Measurements from ENCODE around the gene GFY.
"Not testable (repeated sequence)": the region's sequence is repeated elsewhere in the genome, so short reads cannot be mapped to it uniquely, and the experiment has no call there.

The GFY gene

GRCh38 chr19:49444100-49444700 lies 19.0 kb downstream of the GFY start:
- DNase-seq (ENCODE audit: low read depth in 2 of 2), result not testable (repeated sequence)

DNA sequence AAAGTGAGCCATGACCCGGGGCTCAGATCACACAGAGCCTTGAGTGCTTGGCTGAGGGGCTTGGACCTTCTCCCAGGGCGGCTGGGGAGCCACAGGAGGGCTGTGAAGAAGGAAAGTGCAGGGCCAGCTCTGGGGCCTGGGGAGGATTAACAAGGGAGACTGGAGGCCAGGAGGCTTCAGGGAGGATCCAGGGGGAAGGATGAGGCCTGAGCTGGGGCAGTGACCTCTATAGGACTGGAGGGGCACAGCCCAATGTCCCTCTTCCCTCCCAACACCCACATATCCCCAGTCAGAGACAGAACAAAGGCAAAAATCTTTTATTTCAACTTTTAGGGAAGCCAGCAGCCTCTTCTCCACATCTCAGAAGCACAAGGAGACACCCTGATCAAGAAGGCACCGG lies 20.8 kb downstream of the GFY start:
- DNase-seq (ENCODE audit: low read depth in 2 of 2), result no peak

DNA sequence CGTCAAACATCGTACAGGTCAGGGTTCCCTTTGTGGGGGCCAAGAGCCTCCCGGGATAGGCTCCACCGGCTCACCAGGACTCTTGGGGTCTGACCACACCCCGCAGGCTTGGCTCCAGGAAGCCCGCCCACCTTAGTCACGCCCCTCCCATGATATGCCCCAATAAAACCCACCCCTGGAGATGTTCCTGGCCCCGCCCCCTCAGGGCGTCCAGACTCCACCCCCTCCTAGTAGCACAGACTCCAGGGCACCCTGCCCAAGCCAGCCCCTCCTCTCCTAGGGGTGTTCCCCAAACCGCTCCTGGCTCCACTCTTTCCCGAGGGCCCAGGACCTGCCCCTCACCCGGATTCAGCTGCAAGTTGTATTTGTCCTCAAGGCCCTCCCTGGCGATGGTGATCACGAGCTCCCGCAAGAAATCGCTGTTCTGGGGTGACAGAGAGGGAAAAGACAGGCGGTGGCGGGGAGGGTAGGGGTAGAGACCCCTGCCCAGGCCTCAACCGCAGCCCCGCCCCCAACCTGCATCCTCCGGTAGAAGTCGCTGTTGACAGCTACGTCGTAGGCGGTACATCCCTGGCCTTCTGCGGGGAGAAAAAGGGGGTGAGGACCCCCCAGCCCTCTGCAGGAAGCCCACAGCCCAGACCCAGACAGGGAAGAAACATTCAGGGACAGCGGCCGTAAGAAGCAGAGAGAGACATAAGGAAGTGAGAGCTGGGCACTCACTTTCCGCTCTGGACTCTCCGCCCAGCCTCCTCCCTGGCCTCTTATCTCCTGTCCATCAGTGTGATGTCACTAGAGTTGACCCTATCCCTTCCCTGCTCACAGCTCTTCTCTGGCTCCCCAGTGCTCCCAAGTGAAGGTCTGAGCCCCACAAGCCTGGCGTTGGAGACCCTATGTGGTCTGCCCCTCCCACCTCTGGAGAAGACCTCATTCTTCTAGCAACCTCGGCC lies 22.6 kb downstream of the GFY start:
- DNase-seq (ENCODE audit: low read depth in 2 of 2), result no peak

DNA sequence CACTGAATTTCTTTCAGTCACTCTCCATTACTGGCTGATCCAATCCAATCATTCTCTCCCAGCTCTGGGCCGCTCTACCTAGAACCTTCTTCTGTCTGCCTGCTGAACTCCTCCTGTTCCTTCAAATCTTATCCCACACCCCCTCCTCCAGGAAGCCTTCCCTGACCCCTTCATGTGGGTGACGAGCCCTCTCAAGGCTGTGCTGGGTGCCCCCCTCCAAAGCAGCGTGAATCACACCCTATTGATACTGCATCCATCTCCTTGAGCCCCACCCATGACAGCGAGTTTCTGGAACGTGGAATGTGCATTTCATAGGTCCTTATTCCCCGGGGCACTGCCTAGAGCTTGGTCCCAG lies 23.2 kb downstream of the GFY start:
- no peak for DNase-seq (ENCODE audit: low read depth in 2 of 2)

DNA sequence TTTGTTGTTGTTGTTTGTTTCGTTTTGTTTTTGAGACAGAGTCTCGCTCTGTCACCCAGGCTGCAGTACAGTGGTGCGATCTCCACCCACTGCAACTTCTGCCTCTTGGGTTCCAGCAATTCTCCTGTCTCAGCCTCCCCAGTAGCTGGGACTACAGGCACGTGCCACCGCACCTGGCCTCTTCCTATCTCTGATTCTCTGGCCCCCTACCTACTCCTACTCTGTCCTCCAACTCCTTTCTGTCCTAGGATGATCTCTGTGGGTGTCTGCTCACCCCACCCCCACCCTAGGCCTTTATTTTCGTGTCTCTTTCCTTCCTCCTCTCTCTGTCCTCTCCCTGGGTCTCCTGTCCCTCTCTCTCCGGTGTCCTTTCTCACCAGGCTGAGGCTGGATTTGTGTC lies 25.2 kb downstream of the GFY start:
- DNase-seq (ENCODE audit: low read depth in 2 of 2), result no peak

GRCh38 chr19:49451430-49452181 lies 26.4 kb downstream of the GFY start, which contains the start of gene PIH1D1:
PIH1D1 (minus strand) TSS chr19:49451814; CDS start chr19:49451574, 240 bp downstream.
- peak; percentile 80 to 89 for DNase-seq (ENCODE audit: low read depth in 2 of 2)

DNA sequence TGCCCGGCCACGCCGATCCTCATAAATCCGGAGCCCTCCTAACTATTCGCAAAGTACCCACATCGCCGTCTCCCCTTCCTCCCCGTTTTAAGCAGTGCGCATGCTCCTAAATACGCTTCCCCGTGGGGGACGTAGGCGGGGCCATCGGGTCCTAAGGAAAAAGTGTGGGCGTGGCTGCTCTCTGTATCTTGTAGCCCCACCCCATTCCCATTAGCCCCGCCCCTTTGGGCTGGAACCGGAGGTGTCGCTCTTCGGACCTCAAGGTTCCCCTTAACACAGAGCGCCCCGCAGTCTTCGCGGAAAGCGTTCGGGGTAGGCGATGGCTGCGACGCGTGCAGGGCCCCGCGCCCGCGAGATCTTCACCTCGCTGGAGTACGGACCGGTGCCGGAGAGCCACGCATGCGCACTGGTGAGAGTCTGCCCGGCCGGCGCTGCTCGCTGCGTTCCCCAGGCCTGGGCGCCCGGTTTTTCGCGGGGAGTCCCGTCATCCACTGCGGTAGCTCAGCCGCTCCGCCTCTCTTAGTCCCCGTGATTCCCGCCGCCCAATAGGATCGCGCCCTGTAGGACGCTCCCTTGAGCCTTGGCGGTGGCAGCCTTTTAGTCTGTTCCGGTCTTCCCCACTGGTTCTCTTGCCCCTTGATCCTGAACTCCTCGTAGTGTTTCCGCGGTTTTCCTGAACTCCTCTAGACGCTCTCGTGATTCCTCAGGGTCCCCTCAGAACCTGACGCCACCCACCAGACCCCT lies 28.0 kb downstream of the GFY start, which contains the start of gene ALDH16A1:
Gene ALDH16A1, plus strand, starts transcription at position 213 of the 744 bp plus-strand sequence. Its CDS starts 107 bp downstream, at position 320.
- peak; percentile 91 to 95 for DNase-seq (ENCODE audit: low read depth in 2 of 2)

DNA sequence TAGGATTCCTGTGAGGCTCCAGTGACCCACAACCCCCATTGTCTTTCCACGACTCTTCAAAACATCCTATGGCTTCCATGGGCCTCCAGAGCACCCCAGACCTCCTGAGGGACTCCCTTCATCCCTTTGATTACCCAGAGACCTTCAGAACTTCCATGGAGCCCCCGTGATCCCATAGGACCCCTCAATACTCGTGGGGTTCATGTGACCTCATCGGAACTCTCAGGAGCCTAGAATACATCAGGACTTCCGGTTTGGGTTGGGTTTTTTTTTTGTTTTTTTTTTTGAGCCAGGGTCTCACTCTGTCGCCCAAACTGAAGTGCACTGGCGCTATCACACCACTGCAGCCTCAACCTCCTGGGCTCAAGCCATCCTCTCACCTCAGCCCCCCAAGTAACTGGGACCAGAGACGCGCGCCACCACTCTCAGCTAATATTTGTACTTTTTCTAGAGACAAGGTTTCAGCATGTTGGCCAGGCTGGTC lies 28.6 kb downstream of the GFY start:
- DNase-seq (ENCODE audit: low read depth in 2 of 2), result no peak

- no peak for DNase-seq (ENCODE audit: low read depth in 2 of 2)
These were observed 30.6 kb downstream of the GFY start for GRCh38 chr19:49455773-49456172.

- no peak for DNase-seq (ENCODE audit: low read depth in 2 of 2)
These were observed 31.1 kb downstream of the GFY start for GRCh38 chr19:49456326-49456725.

DNA sequence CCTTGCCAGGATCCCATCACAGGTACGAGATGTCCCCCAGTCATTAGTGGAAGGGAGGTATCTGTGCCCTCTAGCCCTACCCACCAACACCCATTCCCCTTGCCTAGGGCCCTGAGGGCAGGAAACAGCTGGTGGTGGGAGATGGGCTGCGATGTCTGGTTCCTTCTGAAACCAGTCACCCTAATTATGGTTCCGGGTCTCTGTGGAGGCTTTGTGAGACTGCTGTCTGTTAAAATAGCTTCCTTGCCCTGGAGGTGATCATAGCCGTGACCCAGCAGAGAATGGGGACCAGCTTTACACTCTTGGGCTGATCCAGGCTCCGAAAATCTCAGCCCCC lies 33.3 kb downstream of the GFY start:
- DNase-seq (ENCODE audit: low read depth in 2 of 2), result no peak

GRCh38 chr19:49459388-49459787 lies 34.2 kb downstream of the GFY start:
- DNase-seq (ENCODE audit: low read depth in 2 of 2), result no peak

- DNase-seq (ENCODE audit: low read depth in 2 of 2), result not testable (repeated sequence)
These were observed 35.9 kb downstream of the GFY start for GRCh38 chr19:49461130-49461529.

GRCh38 chr19:49461656-49462055 lies 36.5 kb downstream of the GFY start:
- no peak for DNase-seq (ENCODE audit: low read depth in 2 of 2)

- no peak for DNase-seq (ENCODE audit: low read depth in 2 of 2)
These were observed 37.3 kb downstream of the GFY start for GRCh38 chr19:49462492-49462891.

GRCh38 chr19:49463960-49464740 lies 39.0 kb downstream of the GFY start:
- no peak for DNase-seq (ENCODE audit: low read depth in 2 of 2)

GRCh38 chr19:49465371-49465770 lies 40.2 kb downstream of the GFY start:
- DNase-seq (ENCODE audit: low read depth in 2 of 2), result no peak

GRCh38 chr19:49468199-49468598 lies 43.0 kb downstream of the GFY start:
- DNase-seq (ENCODE audit: low read depth in 2 of 2), result no peak

- DNase-seq (ENCODE audit: low read depth in 2 of 2), result peak in 1 of 2 donors; percentile 83
These were observed 43.7 kb downstream of the GFY start for GRCh38 chr19:49468746-49469447.
